Lower lobe of right lung (tissue), 2 donors: Measurements from ENCODE around the gene TSSK3. TPM values are rescaled to one million over a fixed set of nuclear protein-coding genes. Genes with fewer than 3 reads are reported as not detected.

ENCODE experiments used
- ATAC-seq, 2 donors: fragments of 200-7000 bp; cut with Tn5 transposase; one replicate each; pipeline ENCODE4 v1.9.1; 2020 to 2022; ENCODE audit warnings: mild to moderate bottlenecking in 2 of 2, moderate library complexity in 2 of 2
- DNase-seq: peaks from one replicate; pipeline ENCODE4 v3.0.0-alpha.2; 2020
- H3K27ac ChIP-seq: fragments of 200-600 bp; one replicate; pipeline ENCODE4 v1.8.0; 2022
- H3K27me3 ChIP-seq: fragments of 200-600 bp; one replicate; pipeline ENCODE4 v1.8.0; 2022; ENCODE audit warnings: low read depth
- H3K36me3 ChIP-seq: fragments of 200-600 bp; one replicate; pipeline ENCODE4 v1.8.0; 2022; ENCODE audit warnings: mild to moderate bottlenecking
- H3K4me1 ChIP-seq: fragments of 200-600 bp; one replicate; pipeline ENCODE4 v1.8.0; 2022
- H3K4me3 ChIP-seq: fragments of 200-600 bp; one replicate; pipeline ENCODE4 v1.8.0; 2022; ENCODE audit warnings: mild to moderate bottlenecking
- H3K9me3 ChIP-seq: fragments of 200-600 bp; one replicate; pipeline ENCODE4 v1.8.0; 2022
- CTCF ChIP-seq: fragments of 200-600 bp; IDR thresholded peaks from one replicate; pipeline ENCODE4 v1.8.0; 2022; ENCODE audit warnings: antibody characterized with exemption, mild to moderate bottlenecking
- intact Hi-C: fragments of 100-400 bp; cut with DNase I; formaldehyde crosslinking; loops from one replicate; pipeline ENCODE4 v1.11.0; 2022
- total RNA-seq: library from RNA; stranded (reverse); fragmentation: NEBNext Ultra II Directional; extraction: Animal tissue kit (Norgen Biotek cat#: 25700); gene quantifications from one replicate; pipeline ENCODE4 v1.2.1, GENCODE V29; 2021
- donor health status: DM: no; HTN: yes; CAD: no; lungs with severe emphysema.

The TSSK3 gene
- total RNA-seq, 1 donor from 2014 or later: 2.1 TPM

GRCh38 chr1:32336963-32337675 is 25.2 kb upstream of the TSSK3 start:
- Histone ChIP-seq H3K9me3 (no peaks in the 10 kb centered on the region), H3K4me3 (no peak overlapping the region), H3K27ac (peak overlapping the region; percentile 49), H3K27me3 (no peaks in the 10 kb centered on the region), H3K36me3 (peaks cover 12% of the 10 kb centered on the region), H3K4me1 (peaks cover 70% of the 10 kb centered on the region)
- peak; percentile 84 for DNase-seq
- ATAC-seq: peak; percentile 30 to 62
- intact Hi-C loops: no loop called here
- no peak for TF ChIP-seq CTCF

- ATAC-seq (peak in 1 of 2 donors; percentile 59), DNase-seq (peak; percentile 70)
Observed at GRCh38 chr1:32337855-32338636, 24.3 kb upstream of the TSSK3 start.

GRCh38 chr1:32338637-32339145 is 23.6 kb upstream of the TSSK3 start:
- H3K27me3 ChIP-seq: no peaks in the 10 kb centered on the region
- intact Hi-C loops: no loop called here
- H3K4me3 ChIP-seq: no peak overlapping the region
- no peak overlapping the region for H3K27ac ChIP-seq
- no peak for DNase-seq
- no peaks in the 10 kb centered on the region for H3K36me3 ChIP-seq
- no peak for ATAC-seq
- H3K4me1 ChIP-seq: peaks cover 68% of the 10 kb centered on the region
- no peak for TF ChIP-seq CTCF
- no peaks in the 10 kb centered on the region for H3K9me3 ChIP-seq

More at GRCh38 chr1:32337855-32338636, 24.3 kb upstream of the TSSK3 start:
- intact Hi-C loops: no loop called here
- Histone ChIP-seq H3K27me3 (no peaks in the 10 kb centered on the region), H3K4me1 (peaks cover 68% of the 10 kb centered on the region), H3K27ac (no peak overlapping the region), H3K4me3 (no peak overlapping the region), H3K9me3 (no peaks in the 10 kb centered on the region), H3K36me3 (peaks cover 3% of the 10 kb centered on the region)
- no peak for TF ChIP-seq CTCF

GRCh38 chr1:32339363-32339978 is 22.9 kb upstream of the TSSK3 start:
- no peaks in the 10 kb centered on the region for H3K27me3 ChIP-seq
- H3K36me3 ChIP-seq: no peaks in the 10 kb centered on the region
- peak; percentile 19 to 29 for ATAC-seq
- no peaks in the 10 kb centered on the region for H3K9me3 ChIP-seq
- no peak for TF ChIP-seq CTCF
- intact Hi-C loops: no loop called here
- peaks cover 61% of the 10 kb centered on the region for H3K4me1 ChIP-seq
- no peak for DNase-seq
- H3K27ac ChIP-seq: no peak overlapping the region
- no peak overlapping the region for H3K4me3 ChIP-seq

GRCh38 chr1:32341186-32341757 is 21.1 kb upstream of the TSSK3 start:
- peaks cover 60% of the 10 kb centered on the region for H3K4me1 ChIP-seq
- no peak for DNase-seq
- no peak for TF ChIP-seq CTCF
- H3K4me3 ChIP-seq: no peak overlapping the region
- ATAC-seq: no peak
- no peaks in the 10 kb centered on the region for H3K27me3 ChIP-seq
- intact Hi-C loops: no loop called here
- no peak overlapping the region for H3K27ac ChIP-seq
- H3K9me3 ChIP-seq: no peaks in the 10 kb centered on the region
- H3K36me3 ChIP-seq: no peaks in the 10 kb centered on the region
